Stimulated activated naive CD8-positive, alpha-beta T cell treated with anti-CD3 and anti-CD28 coated beads, Interleukin-15, Interleukin-2, amounts not matched to agents 100 U/mL and 50 U/mL, for 24 hours (primary cell): Measurements from ENCODE around the gene OR51T1.

ENCODE experiments used
- ATAC-seq: fragments of 150-1000 bp; cut with Tn5 transposase; one replicate; pipeline ENCODE4 v1.10.0; 2021
- DNase-seq: peaks from one replicate; pipeline ENCODE4 v3.0.0; 2021

The OR51T1 gene

GRCh38 chr11:4926608-4927007 lies 44.9 kb downstream of the OR51T1 start:
- ATAC-seq (no peak), DNase-seq (no peak)
